GM12874 (cell line): ENCODE measurements around the gene STXBP4.

ENCODE experiments used
- TF ChIP-seq, protein P1 (sequence below): IDR thresholded peaks from 2 replicates; pipeline ENCODE4 v1.5.1; 2011; ENCODE audit warnings: low read depth, mild to moderate bottlenecking, control low read depth, low read length, moderate library complexity; ENCODE audit not compliant: insufficient read depth

STXBP4 gene

DNA sequence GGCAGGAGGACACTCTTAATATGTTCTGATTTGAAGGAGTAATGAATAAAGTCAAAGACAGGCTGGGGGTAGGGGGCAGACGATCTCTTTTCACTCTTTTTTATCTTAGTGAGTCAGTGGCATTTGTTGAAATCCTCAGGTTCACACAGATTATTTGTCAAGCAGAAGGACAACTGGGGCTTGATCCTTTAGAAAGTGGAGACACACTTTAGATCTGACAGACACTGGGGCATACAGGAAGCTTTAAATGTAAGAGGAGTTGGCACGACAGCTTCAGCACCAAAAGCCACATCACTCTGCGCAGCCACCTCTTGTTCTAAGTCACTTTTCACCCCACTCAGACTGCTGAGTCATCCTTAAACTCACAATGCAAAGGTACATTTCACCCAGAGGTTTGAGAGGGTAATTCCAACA lies 121.5 kb downstream of the STXBP4 start:
- TF ChIP-seq, protein P1, sequence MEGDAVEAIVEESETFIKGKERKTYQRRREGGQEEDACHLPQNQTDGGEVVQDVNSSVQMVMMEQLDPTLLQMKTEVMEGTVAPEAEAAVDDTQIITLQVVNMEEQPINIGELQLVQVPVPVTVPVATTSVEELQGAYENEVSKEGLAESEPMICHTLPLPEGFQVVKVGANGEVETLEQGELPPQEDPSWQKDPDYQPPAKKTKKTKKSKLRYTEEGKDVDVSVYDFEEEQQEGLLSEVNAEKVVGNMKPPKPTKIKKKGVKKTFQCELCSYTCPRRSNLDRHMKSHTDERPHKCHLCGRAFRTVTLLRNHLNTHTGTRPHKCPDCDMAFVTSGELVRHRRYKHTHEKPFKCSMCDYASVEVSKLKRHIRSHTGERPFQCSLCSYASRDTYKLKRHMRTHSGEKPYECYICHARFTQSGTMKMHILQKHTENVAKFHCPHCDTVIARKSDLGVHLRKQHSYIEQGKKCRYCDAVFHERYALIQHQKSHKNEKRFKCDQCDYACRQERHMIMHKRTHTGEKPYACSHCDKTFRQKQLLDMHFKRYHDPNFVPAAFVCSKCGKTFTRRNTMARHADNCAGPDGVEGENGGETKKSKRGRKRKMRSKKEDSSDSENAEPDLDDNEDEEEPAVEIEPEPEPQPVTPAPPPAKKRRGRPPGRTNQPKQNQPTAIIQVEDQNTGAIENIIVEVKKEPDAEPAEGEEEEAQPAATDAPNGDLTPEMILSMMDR, result no peak

GRCh38 chr17:55093353-55093752 lies 124.8 kb downstream of the STXBP4 start:
- TF ChIP-seq, protein P1, result no peak

GRCh38 chr17:55098765-55099164 lies 130.2 kb downstream of the STXBP4 start:
- TF ChIP-seq, protein P1, result no peak

- TF ChIP-seq, protein P1, result no peak
These were observed 142.0 kb downstream of the STXBP4 start for GRCh38 chr17:55110521-55110920.

DNA sequence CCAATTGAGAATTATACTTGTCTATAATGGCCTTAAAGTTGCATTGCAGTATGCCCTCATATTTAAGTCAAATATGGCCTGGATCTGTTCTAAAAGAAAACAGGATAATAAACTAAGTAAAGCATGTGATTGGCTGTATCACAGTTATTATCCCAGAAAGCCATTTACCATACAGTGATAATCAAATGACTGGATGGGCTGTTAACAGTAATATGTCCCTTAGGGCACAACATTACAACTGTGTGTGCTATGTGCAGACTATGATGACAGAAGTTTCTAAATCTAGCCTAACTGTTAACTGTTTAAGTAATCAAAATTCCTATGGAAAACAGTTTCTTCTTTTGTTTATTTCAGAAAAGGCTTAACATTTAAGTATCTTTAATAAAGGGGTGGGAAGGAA lies 145.7 kb downstream of the STXBP4 start:
- TF ChIP-seq, protein P1, result no peak

- TF ChIP-seq, protein P1, result no peak
These were observed 147.9 kb downstream of the STXBP4 start for GRCh38 chr17:55116440-55116914.

DNA sequence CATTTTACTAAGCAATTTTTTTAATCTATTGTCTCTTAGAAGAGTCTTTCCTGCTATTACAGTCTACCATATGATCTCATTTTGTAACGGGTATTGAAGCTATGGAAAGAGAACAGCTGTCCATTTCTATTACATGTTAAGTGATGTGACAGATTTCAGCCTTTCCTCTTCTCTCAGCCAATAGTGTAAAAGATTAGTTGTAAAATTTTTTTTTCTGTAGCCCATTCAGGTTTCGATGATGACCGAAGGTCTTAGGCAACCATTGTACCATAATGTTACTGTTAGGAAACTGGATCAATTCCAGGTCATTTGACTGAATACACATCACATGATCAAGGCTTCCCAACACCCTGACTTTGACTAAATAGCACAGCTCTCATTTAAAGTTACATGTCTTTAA lies 148.6 kb downstream of the STXBP4 start:
- TF ChIP-seq, protein P1, result no peak

DNA sequence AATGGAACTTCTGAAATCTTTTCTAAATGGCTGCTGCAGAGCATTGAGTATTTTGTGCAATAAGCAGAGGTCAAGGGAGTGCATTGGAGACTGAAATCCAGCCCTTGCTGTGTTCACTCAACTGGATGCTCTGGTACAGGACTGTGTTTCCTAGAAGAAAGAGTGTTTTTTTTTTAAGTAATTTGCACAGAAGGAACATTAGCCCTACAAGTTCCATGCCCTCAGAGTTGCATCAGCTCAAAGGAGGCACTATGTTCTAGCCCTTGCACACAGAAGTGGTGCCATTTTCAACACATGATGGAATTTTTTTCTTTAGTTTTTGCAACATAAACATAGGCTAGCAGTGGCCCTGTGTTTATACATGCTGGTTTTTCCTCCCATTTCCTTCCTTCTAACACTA lies 152.1 kb downstream of the STXBP4 start:
- TF ChIP-seq, protein P1, result no peak
